ENCODE data around the gene TNIP2.
A peak's percentile ranks its signal among the peaks of the same experiment; 100 is the strongest.

TNIP2 gene

DNA sequence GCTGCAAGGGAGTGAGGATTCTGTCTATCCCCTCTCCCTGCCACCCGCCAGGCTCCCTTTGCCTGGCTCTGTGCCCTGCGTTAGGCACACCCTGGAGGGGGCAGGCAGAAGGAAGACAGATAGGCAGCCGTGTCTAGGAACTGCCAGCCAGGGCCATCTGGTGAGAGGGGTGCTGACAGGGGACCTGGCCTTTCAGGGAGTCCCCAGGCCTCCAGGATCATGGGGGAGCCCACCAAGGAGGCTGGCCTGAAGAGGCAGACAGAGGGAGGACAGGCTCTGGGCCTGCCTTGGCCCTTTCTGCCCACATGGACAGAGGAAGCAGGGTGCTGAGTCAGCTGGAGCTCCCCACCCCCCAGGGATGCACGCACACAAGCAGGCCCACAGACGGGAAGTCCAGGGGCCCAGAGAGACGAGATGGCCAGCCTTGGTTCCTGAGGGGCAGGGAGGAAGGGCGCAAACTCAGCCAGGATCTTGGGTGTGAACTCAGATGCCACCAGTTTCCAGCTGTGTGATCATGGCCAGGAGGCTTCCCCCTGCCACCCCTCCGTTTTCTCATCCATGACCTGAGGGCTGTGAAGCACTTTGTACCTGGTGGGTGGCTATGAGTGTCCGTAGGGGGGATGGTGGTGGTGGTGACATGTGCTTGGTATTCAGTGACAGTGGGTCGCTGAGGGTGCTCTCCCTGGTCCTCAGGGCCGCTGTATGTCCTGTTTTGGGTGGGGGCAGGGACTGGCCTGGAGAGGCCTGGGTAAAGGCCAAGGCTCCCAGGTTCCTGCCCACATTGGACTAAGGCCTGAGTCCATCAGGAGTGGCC lies 38.6 kb upstream of the TNIP2 start:
- no peak for FAIRE-seq
- DNase-seq (ENCODE audit: insufficient read length, low spot score): no peak

DNA sequence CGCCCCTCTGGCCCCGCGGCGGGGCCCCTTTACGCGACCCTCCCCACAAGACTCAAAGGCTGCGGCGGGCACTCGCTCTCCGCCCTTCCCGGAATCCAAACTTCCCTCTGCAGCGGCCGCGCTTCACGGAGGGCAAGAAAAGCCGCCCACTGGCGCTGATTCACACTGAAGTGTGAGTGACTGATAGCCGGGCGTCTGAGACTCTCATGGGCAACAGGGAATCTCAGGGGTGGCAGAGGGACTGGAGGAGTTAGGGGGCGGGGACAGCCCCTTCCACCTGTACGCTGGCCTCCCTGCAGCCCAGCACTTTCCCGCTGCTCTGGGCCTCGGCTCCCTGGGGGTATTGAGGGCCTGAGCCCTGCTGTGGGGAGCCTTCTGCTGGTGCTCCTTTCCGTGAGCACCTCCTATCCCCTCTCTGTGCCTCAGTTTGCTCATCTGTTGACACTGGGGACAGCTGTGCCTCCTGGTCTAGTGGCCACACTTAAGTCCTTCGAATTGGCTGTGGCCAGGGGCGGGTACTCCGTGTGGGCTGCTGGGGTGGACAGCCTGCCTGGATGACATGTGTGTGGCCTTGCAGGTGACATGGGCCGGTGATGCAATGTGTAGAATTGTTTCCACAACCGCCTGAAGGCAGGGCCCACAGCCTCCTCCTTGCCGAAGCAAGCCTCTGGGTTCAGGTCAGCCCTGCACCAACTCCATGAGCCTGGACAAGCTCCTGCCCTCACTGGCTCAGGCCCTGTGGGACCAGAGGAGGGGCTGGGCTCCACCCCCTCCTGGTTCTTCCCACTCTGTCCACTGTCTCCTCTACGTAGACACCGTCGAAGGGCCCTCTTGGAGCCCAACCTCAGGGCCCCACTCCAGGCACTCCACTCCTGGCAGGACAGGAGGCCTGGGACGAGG lies 37.7 kb upstream of the TNIP2 start:
- DNase-seq (ENCODE audit: insufficient read length, low spot score): no peak
- peak; percentile 71 for FAIRE-seq

DNA sequence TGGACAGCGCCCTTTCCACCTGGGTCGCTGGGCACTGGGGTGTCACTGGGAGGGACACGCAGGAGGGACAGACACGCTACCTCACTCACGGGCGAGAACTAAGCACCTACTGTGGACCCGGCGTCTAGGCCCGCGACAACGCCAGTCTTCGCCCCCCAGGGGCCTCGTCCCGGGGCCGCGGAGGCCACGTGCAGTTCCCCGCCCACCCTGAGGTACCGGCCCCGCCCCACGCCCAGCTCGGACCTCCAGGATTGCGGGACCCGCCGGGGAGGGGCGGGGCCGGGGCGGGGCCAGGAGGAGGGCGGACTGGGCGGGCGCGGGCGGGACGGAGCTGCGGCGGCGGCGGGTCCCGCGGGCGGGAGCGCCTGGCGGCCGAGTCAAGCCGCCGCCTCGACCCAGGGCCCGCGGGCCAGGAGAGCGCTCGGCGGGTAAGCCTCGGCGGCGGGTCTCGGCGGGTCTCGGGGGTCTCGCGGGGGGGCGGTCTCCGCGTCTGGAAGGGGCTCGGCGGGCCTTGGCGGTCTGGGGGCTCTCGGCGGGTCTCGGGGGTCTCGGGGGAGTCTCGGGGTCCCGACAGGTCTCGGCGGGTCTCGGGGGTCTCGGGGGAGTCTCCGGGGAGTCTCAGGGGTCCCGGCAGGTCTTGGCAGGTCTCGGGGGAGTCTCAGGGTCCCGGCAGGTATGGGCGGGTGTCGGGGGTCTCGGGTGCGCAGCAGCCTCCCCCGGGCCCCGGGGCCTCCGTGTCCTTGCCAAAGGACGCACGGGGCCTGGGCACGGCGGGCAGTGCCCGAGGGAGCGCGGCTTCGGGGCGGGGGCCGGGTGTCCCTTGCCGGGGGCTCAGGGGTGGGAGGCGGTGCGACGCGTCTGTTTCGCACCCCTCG lies 36.8 kb upstream of the TNIP2 start, which contains the start of gene SH3BP2:
TSS of gene SH3BP2 (plus strand) at position 375 of the 875 bp plus-strand sequence. CDS start 27,533 bp downstream, outside the sequence.
- no peak for FAIRE-seq
- DNase-seq (ENCODE audit: insufficient read length, low spot score): no peak

DNA sequence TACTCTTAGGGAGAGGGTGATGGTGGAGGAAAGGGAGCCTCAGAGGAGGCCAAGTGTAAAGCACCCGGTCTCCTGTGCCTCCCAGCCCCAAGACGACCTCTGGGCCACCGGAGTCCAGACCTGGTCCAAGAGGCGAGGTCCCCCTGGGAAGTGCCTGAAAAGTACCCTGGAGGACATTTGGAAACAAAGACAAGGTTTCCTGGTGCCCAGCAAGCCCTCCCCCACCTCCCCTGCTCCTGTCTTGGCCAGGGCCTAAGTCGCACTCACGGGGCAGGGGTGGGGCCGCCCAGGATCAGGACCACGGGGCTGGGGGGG lies 36.2 kb upstream of the TNIP2 start:
- DNase-seq (ENCODE audit: insufficient read length, low spot score) (no peak), FAIRE-seq (no peak)

DNA sequence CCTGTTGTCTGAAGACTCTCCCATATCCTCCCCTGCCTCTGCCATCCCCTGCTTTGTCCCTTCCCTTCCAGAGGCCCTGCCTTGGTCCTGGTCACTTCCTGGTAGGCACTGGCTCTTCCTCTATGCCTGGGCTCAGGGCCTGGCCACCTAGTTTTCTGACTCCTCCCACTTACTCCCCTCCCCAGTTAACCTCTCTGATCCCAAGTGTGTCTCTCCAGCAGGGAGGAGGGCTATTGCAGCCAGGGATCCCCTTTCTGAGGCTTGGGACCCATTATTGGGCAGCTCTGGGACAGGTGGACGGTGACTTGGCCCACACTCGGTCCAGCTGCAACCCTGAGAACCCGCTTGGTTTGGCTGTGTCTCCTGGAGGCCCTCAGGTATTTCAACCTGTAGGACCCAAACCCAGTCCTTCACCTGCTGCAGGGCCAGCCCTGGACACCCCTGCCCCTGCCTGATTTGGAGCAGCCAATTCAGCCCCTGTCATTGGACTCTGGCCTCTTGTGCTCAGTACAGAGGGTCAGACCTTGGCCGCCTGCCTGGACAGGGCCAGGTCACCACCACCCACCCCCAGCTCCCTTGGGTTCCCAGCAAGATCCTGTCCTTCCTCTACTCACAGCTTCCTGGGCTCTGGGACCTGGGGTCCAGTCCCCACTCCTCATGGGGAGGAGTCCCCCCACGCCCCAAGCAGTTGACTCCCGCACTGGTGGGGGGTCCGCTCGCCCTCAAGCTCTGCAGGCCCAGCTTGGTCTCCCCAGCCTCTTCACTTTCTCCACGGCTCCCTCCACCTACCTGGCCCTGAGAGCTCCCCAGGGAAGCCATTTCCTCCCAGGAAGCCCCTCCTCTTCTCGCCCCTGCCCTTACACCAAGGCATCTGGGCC lies 35.6 kb upstream of the TNIP2 start:
- DNase-seq (ENCODE audit: insufficient read length, low spot score): no peak

DNA sequence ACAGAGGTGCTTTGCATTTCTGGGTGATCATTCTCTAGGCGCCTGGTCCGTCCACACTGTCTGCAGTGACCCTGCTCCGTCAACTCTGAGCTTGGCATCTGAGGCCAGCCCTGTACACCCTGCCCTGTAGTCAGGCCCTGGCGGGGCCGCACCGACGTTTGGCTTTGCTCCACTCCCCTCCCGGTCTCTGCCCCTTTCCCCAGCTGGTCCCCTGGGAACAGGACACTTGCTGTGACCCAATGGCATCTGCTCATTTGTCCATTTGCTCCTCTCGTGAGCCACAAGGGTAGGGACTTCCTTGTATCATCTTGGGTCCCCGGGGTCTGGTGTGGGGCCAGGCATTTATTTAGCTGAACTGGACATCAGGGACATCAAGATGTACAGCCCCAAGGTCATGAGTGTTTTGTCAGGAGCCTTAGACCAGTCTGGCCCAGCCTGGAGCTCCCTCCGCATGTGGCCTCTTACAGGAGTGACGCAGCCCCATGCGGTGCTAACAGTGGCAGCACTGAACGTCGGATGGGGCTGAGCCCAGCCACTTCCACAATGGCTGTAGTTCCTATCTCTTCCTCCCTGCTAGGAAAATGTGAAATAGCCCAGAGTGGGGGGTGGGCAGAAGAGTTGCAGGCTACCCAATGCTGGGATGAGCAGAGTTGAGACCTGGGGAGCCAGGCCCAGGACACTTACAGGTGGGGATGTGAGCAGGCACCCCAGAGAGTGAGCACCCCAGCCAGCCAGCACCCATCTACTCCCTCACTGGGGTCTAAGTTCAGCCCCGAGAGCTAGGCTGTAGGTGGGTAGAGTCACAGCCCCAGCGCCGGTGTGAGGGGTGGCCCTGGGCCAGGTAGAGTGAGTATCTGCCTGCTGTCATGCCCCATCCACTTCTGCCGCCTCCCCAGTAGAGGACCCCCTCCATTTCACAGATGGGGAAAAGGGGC lies 34.7 kb upstream of the TNIP2 start:
- FAIRE-seq: no peak
- no peak for DNase-seq (ENCODE audit: insufficient read length, low spot score)

More for the DNA sequence above, 35.6 kb upstream of the TNIP2 start:
- no peak for FAIRE-seq

DNA sequence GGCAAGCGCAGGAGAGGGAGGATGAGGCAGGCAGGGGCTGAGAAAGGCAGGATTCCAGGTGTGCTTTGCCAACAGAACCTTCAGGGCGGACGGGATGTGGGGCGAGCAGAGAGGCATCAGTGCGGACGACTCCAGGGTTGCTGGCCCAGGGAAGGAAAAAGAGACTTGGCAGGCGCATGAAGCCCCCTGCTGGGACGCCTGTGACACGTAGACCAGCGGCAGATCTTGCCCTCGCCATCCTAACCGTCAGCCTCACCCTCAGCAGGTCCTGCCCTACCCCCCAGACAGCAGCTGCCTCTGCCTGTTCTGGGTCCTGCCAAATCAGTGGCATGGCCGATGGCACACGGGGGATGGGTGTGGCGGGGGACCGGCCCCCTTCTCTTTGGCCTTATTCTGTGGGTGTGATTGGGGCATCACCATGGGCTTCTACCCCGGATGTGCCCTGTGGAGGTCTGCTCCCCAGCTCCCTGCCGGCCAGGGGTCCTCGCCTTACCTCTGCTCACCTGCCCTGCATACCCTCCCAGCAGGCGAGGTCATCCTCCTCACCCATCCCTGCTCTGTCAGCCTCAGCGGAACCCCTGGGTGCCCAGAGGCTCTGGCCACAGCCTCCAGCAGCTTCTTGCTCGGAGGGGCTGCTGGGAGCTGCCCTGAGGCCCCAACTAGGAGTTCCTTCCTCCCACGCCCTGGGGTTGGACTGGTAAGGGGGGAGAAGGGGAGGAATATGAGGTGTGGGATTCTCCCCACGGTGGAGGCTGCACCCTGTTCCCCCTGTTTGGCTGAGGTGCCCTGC lies 33.9 kb upstream of the TNIP2 start:
- DNase-seq (ENCODE audit: insufficient read length, low spot score) (no peak), FAIRE-seq (no peak)

DNA sequence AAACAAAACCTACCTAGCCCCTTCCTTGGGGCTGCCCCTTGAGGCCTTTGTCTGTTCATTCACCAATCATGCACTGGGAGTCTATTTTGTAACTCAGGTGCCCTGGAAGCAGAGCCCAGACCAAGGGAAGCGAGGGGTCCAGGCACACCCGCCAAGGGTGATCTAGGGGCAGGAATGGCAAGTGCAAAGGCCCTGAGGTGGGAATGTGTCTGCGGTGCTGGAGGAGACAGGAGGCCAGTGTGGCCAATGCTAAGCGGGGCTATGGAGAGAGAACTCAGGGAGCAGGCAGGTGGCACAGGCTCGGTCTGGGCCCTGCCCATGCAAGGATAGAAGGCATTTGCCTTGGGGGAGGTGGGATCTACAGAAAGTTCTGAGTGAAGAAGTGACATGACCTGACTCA lies 33.2 kb upstream of the TNIP2 start:
- DNase-seq (ENCODE audit: insufficient read length, low spot score) (no peak), FAIRE-seq (no peak)

DNA sequence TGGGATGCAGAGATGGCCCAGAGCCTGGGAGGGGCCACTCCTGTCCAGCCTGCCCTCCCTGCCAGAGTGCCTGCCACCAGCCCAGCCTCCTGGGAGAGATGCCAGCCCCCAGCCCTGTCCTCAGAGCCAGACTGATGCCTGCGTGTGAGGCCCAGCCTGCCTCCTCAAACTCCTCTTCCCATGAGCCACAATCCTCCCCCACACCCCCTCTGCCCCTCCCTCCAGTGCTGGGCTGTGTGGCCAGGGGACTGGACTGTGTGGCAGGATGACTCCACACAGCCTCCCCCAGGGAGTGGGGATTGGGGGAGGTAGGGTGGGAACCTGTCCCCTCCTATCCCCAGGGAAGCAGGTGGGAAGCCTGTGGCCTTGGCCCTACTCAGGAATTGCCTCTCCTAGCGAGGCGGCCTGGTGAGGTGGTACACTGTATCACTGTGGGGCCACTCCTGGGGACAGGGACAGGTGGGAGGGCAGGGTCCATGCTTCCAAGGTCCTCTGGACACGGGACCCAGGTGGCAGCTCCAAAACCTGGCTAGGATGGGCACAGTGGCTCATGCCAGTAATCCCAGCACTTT lies 32.5 kb upstream of the TNIP2 start:
- FAIRE-seq (no peak), DNase-seq (ENCODE audit: insufficient read length, low spot score) (no peak)

DNA sequence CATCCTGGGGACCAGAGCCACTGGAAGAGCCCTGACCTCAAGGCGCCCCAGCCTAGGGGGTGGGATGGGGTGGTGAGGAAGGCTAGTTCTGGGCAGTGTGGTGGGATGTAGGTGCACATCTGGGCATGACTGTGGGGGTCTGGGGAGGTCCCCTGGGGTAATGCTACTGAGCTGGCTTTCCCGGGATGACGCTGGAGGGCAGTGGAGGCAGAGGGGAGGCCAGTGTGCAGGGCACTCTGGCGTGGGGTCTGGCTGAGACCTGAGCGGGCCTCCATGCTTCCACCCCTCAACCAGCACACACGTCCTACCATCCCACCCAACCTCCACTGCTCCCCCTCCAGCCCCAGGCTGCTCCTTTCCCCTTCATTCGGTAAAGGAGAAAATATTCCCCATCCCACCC lies 32.0 kb upstream of the TNIP2 start:
- DNase-seq (ENCODE audit: insufficient read length, low spot score): no peak
- no peak for FAIRE-seq

DNA sequence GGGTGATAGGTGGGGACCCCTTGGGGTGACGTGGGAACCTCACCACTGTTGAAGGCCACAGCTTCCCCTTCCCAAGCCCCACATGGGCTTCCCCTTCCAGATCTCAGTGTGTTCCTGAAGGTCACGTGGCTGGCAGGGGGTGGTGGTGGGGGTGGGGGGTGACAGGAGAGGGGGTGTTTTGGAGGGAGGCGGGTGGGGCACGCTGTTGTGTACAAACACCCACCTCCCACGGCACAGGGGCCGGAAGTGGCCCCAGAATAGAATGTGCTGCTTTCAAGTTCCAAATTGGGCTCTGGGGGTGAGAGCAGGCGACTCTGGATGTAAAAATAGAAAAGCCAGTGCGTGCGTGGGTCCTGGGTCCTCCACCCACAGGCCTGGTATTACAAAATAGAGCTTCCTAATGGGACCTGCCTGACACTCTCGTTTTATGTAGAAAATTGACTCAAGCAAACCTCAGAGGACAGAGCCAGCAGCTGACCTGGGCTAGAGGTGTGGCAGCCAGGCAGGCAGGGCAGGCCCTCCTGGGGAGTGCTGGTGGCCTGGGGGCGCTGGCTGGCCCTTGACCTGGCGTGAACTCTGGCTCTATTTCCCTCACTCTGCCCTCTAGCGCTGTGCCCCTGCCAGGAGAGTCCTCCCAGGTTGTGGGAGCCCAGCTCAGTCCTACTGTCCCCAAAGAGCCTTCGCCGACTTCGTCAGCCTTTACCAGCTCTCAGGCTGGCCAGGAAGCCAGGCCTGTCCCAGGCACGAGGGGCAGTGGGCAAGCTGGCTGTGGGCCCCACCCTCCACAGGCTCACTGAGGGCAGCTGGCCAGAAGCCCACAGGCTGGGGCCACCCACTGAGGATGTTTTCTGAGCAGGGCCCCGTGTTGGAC lies 31.3 kb upstream of the TNIP2 start:
- FAIRE-seq: peak; percentile 95
- DNase-seq (ENCODE audit: insufficient read length, low spot score): peak; percentile 69

DNA sequence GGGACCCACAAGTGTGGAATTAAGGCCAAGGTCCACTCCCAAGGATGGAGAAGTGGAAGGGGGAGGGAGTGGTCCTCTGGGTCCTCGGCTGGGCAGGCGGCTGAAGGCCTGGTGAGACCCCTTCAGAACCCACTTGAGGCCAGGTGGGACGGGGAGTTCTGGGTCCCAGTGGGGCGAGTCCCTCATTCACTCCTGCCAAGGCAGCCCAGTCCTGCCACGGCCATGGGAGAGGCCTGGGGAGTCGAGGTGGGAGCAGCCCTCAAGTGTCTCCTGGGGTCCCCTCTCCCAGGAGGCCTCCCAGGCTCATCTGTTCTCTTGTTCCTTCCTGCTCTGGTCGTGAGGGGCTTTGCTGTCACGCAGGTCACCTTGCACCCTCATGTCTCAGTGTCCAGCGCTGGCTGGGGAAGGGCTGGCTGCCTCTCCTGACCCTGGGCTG lies 30.7 kb upstream of the TNIP2 start:
- DNase-seq (ENCODE audit: insufficient read length, low spot score) (no peak), FAIRE-seq (peak; percentile 33)

DNA sequence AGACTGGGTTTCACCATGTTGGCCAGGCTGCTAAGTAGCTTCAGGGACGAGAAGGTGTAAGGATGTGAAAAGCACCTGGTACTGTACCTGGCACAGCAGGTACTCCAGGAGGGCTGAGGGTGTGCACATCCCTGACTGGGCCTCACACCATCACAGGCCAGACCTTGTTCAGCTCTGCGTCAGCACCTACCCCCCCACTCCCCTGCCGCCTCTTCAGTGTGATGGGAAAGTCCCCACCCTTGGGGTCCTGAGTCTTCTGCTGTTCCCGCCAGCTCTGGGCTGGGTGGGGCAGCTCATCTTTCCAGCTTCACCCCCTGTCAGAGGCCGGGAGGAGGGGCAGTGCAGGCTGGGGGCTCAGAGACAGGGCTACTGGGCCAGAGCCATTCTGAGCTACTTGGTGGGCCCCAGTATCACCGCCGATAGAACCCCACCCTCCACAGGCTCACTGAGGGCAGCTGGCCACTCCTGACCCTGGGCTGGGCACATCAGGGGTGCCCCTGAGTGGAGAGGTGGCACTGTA lies 30.1 kb upstream of the TNIP2 start:
- FAIRE-seq (peak; percentile 84), DNase-seq (ENCODE audit: insufficient read length, low spot score) (no peak)

DNA sequence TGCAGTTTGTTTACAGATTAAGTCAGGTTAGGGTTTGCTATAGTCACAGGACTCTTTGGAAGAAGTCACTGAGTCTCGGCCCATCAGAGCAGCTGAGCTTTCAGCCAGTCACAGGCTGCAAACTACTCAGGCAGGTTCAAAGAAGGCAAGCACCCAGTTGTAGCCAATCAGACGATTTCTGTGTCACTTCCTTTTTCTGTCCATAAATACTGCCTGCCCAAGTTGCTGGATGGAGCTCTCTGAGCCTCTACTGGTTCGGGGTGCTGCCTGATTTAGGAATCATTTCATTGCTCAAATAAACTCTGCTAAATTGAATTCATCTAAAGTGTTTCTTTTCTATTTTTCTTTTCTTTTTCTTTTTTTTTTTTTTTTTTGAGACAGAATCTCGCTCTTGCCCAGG lies 29.5 kb upstream of the TNIP2 start:
- FAIRE-seq (peak; percentile 84), DNase-seq (ENCODE audit: insufficient read length, low spot score) (no peak)

DNA sequence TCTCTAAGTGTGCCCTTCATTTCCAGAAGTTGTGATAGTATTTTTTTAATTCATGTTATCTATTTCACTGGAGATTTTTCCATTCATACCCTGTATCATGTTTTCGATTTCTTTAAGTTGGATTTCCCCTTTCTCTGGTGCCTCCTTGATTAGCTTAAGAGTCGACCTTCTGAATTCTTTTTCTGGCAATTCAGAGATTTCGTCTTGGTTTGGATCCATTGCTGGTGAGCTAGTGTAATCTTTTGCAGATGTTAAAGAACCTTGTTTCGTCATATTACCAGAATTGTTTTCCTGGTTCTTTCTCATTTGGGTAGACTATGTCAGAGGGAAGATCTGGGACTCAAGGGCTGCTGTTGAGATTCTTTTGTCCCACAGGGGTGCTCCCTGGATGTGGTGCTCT lies 27.7 kb upstream of the TNIP2 start:
- DNase-seq (ENCODE audit: insufficient read length, low spot score): no peak
- FAIRE-seq: no peak

DNA sequence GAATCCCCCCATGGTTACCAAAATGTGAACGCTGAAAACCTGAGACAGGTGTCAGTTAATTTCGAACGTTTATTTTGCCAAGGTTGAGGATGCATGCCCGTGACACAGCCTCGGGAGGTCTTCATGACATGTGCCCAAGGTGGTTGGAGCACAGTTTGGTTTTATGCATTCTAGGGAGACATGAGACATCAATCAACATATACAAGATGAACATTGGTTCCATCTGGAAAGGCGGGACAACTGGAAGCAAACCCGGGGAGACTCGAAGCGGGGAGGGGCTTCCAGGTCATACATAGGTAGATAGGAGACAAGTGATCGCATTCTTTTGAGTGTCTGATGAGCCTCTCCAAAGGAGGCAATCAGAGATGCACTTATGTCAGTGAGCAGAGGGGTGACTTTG lies 25.8 kb upstream of the TNIP2 start:
- FAIRE-seq (no peak), DNase-seq (ENCODE audit: insufficient read length, low spot score) (no peak)

All from GM19239 (cell line).